Activated CD4-positive, alpha-beta T cell treated with anti-CD3 and anti-CD28 coated beads, Interleukin-2, amount 50 U/mL, for 24 hours (primary cell): Measurements from ENCODE around the gene PNLDC1.
A peak's percentile ranks its signal among the peaks of the same experiment; 100 is the strongest.
"Not testable (repeated sequence)": the region's sequence is repeated elsewhere in the genome, so short reads cannot be mapped to it uniquely, and the experiment has no call there.

Source experiments
- DNase-seq, 2 donors: peaks; one replicate each; pipeline ENCODE4 v3.0.0-alpha.2; 2020; ENCODE audit warnings: low read depth in 1 of 2, low spot score in 1 of 2

PNLDC1 gene

DNA sequence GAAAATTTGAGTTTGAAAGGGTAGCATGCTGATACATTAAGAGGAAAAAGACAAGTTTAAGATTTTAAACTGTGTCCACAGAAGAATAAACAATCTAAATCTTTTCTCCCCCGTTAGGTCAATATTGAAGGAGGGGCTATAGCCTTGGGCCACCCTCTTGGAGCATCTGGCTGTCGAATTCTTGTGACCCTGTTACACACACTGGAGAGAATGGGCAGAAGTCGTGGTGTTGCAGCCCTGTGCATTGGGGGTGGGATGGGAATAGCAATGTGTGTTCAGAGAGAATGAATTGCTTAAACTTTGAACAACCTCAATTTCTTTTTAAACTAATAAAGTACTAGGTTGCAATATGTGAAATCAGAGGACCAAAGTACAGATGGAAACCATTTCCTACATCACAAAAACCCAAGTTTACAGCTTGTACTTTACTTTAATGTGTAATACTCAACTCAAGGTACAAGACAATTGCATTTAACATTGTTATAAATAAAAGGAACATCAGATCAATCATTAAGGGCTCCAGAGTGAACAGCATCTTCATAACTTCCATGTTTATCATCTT, 21.5 kb upstream of the PNLDC1 start:
- DNase-seq: no peak

DNA sequence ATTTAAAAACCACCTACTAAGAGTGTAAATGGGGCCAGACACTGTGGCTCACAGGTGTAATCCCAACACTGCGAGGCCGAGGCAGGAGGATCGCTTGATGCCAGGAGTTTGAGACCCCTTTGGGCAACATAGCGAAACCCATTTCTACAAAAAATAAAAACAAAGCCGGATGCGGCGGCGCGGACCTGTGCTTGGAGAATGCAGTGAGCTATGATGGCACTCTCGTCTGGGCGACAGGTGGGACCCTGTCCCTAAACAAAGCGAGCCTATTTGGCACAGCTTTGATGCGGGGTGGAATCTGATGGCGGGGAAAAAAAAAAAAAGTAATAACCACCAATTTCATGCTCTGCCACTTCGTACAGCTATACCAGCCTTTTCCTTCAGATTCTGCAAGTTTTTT, 11.8 kb upstream of the PNLDC1 start:
- DNase-seq: no peak

DNA sequence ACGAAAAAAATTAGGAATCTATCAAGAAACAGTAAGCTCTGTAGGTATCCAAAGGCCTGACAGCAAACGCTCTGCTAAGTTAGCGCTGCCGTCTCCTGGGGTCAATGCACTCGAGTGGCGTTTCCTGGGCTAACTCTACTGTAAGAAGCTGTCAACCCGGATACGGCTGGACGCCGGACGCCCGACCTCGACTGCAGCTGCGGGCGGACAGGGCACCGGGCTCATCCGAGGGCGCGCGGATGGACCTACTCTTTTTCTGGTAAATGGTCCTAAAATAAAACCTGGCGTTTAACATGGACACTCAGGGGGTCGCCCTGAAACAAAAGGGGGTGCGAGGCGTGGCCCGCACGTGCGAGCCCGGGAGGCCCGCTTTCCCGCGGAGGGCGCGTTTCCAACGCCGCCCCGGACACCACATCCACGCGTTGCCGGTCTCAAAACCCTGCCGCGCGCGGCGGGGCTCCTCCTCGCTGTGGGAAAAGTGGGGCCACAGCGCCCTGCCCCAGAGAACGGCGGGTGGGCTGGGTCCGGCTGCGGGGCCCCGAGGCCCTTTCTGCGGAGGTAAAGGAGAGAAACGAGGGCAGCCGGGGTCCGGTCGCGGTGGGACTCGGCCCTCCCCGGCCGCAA, 11.2 kb upstream of the PNLDC1 start:
- peak in 1 of 2 donors; percentile 10 for DNase-seq

DNA sequence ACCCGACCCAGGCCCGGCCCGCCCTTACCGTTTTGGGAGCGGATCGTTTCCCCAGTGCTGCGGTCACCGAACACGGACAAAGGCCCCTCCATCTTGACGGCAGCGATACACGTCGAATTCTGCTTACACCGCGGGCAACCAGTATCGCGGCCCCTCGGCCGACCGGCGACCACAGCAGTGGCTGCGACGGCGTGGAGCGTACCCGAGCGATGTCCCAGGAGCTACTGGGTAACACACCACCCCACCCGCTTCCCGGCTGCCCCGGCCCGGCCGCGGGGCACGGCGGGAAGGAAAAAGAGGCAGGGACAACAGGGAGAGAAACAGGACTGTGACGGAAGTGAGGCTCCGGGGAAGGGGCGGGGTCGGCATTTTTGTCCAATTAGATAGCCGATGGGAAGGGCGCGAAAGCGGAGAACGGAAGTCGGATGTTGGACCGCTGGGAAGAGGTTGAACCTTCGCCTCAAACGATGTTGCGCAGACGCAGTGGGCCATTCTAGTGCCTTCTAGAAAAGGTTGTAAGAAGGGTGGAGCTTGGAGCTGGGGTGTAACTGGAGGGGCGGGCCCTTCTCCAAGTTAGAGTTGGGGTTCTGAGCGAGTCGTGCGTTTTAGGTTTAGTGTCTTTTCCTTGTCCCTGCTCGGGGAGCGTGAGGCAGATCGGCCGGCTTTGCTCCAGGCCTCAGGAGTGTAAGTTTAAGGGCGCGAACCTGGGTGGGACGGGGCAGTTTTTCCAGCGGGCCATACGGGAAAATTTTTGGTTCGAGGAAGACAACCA, 10.5 kb upstream of the PNLDC1 start, which contains the start of gene TCP1:
TCP1 (minus strand) TSS at position 226 of the 772 bp plus-strand sequence; CDS start at position 92, 134 bp downstream.
- DNase-seq: peak; percentile 95 to 100

DNA sequence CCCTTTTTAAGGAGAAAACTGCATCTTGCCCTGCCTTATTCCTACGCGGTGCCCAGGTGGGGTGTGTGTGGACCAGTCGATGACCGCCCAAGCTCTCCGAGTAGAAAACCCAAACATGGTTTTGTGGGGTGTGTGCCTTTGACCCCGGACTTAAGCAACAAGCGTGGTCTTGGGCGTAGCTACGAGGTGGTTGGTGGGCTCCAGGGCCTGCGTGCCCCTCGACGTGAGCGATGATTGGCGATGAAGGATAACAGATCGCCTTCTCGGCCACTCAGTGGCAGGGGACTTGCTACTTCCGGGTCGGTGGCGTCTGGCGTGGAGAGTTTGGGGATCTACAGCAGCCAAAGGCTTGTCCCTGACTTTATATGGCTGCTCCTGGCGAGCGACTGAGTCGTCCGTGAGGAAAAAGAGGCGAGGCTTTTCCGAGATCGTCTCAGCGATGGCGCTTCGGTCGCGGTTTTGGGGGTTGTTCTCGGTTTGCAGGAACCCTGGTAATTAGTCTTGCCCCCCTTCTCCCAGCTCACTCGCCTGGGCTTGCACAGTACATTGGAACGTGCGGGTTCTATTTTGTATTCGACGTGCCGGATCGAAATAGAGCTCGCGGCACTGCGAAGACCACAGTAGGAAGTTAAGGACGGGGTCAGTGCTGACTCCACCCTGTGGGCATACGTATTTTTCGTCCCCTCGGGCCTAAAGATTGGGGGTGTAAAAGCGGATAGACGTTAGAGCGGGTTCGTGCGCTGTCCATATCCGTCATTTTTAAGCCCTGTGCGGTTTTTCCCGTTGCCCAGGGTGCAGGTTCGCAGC, 9.7 kb upstream of the PNLDC1 start, which contains the start of gene MRPL18:
MRPL18 (plus strand) TSS at position 319 of the 807 bp plus-strand sequence; CDS start at position 440, 121 bp downstream.
- DNase-seq: peak; percentile 58 to 91

DNA sequence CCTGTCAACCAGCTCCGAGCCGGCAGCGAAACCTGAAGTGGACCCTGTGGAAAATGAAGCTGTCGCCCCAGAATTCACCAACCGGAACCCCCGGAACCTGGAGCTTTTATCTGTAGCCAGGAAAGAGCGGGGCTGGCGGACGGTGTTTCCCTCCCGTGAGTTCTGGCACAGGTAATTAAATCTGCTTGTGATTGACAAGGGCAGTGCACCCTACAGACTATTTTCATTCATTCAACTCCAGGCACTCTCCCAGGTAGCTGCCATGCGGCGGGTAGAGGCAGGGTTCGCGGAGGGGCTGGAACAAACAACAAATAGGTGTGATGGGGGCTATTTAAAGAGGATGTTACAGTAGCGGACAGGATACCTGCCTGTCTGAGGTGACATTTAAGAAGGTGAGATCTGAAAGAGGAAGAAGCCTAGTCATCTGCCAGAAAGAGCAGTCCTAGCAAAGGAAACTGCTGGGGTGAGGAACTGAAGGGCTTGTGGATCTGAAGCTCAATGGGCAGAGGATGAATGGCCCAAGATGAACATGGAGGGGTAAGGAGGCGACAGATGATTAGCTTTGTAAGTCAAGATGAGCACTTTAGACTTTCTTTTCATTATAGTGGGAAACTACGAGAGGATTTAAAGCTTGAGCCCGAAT, 9.0 kb upstream of the PNLDC1 start:
- DNase-seq: no peak

DNA sequence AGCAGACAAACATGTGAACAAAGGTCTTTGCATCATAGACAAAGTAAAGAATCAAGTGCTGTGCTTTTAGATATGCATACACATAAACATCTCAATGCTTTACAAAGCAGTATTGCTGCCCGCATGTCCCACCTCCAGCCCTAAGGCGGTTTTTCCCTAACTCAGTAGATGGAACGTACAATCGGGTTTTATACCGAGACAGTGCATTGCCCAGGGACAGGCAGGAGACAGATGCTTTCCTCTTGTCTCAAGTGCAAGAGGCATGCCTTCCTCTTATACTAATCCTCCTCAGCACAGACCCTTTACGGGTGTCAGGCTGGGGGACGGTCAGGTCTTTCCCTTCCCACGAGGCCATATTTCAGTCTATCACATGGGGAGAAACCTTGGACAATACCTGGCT, 5.1 kb upstream of the PNLDC1 start:
- DNase-seq: not testable (repeated sequence)

DNA sequence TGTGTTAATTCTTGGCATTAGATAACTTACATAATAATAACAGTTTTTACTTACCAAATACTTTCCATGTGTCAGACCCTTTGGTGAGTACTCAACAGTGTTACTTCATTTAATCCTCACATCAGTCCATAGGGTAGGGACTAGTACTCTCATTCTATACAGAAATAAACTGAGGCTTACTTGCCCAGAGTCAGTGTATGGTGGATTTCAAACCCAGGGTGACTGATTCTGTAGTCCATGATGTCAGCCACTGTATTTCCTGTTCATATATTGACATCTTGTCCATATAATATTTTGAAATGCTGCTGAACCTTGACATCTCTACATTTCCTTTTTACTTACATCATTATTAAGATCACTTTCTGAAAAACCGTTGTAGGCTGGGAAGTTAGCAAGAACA, 2.5 kb upstream of the PNLDC1 start:
- DNase-seq: no peak

DNA sequence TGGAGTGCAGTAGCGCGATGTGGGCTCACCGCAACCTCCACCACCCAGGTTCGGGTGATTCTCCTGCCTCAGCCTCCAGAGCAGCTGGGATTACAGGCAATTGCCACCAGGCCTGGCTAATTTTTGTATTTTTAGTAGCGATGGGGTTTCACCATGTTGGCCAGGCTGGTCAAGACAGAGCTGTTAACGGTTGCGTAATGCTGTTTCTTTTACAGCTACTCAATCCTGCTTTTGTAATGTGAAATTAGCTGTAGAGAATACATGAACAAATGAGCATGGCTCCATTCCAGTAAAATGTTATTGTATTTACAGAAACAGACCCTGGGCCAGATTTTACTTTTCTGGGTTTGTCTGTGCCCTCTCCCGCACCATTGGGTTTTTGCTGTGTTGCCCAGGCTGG, 1.9 kb downstream of the PNLDC1 start:
- DNase-seq: no peak

DNA sequence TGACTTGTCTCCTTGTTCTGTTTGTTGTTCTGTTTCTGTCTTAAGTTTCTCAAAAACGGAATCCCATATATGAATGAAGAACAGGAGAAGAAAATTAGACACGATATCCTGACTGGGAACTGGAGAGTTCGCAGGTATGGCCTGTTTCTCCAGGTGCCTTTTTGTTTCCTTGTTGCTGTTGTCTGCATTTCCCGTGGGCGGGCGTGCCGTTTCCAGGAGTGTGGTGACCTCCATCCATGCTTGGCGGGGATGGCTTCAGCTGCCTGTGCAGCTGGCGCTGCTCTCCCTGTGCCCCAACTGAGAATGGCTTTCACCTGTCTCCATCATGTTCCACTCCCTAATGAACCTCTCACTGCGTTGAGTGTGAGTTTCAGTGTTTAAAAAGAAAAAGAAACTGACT, 4.4 kb downstream of the PNLDC1 start:
- DNase-seq: no peak

DNA sequence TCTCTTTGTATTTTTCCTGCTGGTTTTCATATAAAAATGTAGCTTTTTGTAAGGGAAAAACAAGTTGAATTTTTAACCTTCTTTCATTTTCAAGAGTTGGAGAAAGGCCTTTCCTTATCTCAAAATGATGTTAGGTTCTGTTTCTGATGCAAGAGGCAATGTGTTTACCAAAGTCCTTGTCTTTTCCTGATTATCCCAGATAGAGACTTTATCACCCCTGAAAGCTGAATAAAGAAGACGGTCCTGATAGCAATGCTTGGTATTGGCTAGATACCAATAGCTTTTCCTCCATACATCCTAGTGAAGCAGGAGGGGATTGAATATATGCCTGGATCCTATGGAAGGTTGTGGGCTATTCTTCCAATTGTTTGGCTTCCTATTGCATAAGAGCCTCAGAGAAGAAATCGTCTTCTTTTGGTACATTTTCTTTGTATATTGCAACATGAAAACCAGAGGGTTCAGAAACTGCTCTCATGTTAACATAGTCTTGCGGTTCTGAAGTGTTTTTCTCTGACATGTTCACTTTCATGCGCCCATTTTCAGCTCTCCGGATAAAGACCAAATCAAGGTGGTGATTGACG, 5.5 kb downstream of the PNLDC1 start:
- DNase-seq: no peak

DNA sequence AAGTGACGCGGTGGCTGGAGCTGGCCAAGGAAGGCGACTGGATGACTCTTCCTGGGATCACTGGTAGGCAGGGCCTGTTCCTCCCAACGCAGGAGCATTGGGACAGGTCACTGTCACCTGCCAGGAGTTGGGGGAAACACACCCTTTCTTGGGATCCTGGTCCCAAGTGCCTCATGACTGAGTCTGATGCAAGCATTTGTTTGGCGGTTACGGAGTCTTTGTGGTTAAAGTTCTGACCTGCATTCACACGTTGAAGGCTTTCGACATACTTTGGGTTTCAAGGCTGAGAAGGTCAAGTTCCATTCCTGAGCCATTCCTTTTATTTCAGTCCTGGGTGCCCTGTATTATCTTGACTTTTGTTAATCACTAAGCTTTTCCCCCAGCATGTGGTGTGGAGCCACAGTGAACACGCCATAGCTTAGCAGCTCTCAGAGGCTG, 6.0 kb downstream of the PNLDC1 start:
- no peak for DNase-seq

DNA sequence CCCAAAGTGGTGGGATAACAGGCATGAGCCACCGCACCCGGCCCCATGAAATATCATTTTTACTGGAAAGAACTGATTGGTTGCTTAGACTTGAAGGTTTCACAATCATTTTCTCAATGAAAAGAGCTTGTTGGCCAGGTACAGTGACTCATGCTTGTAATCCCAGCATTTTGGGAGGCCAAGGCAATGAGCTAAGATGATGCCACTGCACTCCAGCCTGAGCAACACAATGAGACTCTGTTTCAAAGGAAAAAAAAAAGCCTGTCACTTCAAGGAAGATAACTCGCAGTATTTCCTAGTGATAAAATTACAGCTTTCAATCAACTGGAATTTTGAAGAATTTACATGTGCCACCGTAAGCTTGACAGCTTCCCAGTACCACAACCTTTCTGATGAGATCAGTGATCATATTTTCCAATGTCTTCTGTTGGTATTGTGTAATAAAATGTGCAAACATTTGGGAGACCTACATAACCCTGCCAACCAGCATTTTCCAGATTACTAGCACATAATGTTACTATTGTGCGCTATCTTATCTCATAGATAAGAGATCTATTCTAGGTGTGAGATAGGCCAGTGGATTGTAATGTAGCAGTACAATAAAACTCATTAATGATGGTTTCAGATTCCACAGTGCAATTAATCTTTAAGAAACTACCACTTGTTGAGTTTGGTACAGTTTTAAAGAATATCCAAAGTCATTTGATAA, 7.2 kb downstream of the PNLDC1 start:
- no peak for DNase-seq

DNA sequence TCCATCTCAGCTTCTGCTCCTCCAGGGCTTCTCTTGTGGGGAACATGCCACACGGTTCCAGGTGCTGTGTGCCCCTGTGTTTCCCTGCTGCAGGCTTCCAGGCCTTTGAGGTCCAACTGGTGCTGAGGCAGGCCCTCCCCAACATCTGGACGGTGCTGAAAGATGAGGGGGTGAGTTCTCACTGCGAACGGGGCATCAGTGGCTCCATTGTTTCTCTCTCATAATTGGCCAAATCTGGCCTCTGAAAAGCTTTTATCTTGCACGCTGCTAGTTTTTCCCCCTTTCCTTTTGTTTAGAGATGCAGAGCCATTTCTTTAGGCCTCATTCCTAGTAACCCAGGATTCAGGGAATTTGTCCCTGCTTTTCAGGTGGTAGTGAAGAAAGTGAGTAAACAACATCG, 8.6 kb downstream of the PNLDC1 start:
- DNase-seq: no peak

DNA sequence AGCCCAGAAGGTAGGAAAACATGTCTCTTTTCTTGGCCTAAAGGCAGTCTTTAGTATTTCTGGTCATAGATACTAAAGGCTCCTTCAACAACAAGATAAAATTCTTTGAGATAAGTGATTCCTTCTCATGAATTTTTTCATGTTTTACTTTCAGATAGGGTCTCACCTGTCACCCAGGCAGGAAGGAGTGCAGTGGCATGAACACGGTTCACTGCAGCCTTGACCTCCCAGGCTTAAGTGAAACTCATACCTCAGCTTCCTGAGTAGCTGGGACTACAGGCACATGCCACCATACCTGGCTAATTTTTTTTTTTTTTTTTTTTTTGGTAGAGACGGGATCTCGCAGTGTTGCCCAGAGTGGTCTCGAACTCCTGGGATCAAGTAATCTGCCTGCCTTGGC, 9.1 kb downstream of the PNLDC1 start:
- DNase-seq: no peak

DNA sequence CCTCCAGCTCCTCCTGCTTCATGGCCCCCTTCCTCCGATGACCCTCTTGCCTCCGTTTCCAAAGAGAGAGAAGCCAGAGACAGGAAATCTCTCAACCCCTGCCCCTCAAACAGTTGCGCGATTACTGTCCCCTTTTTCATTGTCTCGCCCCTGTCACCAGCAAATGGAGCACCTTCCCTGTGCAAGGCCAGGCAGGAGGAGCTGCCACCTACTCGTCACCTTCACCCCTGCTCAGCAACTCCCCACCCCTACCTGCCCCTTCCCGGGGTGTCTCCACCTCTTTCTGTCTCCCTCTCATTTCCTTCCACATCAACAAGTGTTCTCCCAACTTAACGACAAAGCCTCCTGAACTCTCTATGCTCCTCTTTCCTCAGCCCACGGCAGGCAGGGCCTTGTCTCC, 13.7 kb downstream of the PNLDC1 start:
- DNase-seq: no peak

DNA sequence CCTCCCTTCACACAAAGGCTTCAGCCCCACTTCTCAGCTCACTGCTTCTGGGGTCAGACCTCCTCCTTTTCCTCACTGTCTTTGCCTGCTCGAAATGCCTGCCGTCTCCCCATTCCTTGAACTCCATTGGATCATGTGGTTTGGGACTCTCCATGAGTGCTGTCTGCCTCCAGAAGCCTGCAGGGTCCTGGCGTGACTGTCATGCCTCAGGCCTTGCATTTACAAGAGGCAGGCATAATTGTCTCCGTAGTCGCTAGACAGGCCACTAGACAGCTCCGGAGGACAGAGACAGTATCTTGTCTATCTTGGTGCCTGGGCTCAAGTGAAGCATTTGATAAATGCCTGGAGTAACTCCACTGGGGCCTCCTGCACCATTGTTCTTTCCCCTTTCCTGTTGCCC, 15.3 kb downstream of the PNLDC1 start:
- DNase-seq: no peak

DNA sequence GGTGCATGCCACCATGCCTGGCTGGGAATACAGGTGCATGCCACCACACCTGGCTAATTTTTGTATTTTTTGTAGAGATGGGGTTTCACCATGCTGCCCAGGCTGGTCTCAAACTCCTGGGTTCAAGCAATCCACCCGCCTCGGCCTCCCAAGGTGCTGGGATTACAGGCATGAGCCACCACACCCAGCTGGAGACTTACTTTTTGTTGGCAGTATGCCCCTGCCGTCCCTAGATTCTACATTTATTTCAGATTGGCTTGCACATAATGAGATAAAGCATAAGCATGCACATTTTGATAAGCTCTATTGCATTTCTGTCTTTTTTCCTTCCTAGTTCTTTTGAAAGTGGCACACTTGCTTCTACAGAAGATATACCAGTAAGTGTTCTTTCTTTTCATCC, 16.7 kb downstream of the PNLDC1 start:
- DNase-seq: not testable (repeated sequence)

DNA sequence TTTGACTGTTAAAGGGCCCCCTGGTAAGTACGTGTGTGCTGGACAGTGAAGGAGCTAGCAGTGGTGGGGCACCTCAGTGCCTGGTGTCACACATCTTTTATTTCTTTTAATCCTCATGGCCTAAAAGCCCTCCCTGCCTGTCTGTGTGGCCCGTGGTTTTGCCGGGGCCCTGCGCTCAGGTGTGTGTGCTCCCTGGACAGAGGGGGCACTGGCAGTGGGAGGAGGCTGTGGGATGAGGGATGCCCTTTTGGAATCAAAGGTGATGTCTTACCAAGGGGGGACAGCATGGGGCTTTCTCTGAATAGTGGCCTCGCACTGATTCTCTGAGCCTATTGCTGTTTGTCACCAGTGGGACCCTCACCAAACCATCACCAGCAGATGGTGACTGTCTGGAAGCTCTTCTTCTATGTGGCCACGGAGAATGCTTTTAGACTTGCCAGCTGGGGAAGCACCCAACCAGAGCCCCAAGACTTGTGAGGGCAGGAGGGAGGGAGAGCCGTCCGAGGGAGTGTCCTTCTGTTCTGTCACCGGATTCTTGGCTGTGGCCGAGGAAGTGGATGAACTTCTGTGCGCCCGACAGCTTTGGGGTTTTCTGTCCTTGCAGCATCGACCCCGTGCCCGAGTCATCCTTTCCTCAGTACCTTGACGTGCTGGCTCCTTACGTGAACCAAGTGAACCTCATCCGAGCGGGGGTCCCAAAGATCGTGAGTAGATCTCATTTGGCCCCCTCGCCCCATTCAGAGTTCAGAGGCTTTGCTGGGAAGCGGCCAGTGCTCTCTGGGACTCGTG, 18.1 kb downstream of the PNLDC1 start:
- no peak for DNase-seq
